ENCODE measurements around the gene PLCD3.
A peak's percentile ranks its signal among the peaks of the same experiment; 100 is the strongest.

PLCD3 gene

DNA sequence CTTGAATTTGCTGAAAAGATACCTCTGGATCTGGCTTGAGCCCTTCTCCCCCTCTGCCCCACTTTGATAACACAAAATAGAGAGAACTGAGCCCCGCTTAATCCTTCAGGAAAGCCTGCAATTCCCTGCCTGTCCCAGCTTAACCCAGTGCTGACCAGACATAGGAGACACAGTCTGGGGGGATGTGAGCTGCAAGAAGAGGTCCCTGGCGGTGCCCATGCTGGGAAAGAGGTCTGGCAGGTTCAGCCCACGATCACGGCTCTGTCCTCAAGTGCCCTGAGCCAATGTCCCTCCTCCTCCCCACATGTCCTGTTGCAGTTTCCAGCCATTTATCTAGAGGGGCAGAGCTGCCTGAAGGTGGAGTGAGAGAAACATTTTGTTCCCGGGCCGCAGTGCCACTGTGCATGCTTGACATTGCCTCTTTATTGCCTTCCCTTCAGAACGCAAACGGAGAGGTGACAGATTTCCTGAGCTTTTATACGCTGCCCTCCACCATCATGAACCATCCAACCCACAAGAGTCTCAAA is 29.0 kb downstream of the PLCD3 start:
- no peak for DNase-seq (ENCODE audit: low spot score)

GRCh38 chr17:45102856-45103255 is 29.5 kb downstream of the PLCD3 start:
- no peak for DNase-seq (ENCODE audit: low spot score)

GRCh38 chr17:45101883-45102811 is 30.2 kb downstream of the PLCD3 start:
- DNase-seq (ENCODE audit: low spot score) = no peak

DNA sequence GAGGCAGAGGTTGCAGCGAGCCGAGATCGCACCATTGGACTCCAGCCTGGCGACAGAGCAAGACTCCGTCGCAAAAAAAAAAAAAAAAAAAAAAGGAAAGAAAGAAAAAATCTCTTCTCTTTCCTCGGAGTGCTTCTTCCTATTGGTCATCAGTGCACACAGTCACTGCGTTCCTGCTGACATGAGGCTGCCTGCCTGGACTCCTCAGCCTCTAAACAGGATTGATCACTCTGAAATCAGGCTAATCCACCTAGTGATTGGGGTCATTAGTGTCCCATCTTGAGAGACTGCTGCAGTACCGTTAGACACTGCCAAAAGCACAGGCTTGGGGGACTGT is 30.8 kb downstream of the PLCD3 start:
- no peak for DNase-seq (ENCODE audit: low spot score)

DNA sequence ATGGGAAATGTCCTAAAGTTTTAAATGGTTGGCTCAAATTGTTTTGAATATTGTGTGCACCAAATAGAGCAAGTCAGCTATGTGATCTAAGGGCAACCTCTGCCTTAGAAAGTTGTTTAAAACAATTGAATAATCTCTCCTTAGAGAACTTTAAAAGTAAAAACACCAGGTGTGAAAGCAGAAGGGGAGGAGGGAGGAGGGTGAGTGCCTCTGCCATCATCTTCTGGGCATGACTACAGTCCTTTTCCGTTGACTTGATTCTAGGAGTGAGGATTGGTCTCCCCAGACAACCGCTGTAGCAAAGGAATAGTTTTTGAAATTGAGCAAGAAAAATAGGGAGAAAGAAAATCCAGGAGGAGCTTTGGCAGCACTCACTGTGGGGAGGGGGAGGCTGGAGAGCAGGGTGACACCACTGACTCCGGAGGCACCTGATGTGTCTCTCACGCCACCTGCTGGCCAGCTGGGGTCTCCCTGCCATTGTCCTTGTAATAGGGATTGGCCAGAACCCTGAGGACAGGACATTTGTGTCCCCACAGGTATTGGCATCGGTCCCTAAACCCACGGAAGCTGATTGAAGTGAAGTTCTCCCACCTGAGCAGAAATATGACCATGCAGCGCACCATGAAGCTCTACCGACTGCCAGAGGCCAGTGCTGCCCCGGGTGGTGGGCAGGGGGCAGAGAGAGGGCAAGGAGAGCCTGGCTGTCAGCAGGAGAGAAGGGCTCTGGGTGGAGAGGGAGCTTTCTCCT is 33.3 kb downstream of the PLCD3 start:
- DNase-seq (ENCODE audit: low spot score) = peak; percentile 97

DNA sequence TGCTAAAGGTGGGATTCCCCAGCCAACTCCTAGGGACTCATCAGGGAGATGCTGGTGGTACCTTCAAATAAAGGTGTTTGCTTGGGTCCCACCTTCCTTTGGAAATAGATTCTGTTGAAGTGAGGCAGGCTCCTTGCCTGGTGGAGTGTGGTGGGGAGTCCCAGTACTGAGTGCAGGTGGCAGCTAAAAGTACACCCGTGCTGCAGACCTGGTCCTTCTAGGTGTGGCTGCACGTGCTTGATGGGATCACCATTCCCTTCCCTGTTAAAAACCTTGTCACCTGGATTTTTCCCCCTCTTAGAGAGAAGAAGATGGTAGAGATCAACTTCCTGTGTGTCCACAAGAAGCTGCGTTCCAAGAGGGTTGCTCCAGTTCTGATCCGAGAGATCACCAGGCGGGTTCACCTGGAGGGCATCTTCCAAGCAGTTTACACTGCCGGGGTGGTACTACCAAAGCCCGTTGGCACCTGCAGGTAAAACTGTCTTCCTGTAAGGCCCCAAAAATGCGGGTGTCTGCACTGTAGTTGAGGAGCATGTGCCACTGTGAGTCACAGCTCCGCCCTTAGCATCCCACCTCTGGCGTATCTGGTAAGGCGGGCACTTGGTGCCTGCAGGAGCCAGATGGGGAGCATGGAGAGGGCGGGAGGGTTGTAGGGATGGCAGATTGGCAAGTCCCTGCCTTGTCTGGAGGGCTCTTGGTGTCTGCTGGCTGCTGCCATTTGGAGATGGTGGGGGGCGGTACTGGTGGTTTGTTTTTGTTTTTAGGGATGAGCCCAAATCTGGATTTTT is 34.0 kb downstream of the PLCD3 start:
- no peak for DNase-seq (ENCODE audit: low spot score)

DNA sequence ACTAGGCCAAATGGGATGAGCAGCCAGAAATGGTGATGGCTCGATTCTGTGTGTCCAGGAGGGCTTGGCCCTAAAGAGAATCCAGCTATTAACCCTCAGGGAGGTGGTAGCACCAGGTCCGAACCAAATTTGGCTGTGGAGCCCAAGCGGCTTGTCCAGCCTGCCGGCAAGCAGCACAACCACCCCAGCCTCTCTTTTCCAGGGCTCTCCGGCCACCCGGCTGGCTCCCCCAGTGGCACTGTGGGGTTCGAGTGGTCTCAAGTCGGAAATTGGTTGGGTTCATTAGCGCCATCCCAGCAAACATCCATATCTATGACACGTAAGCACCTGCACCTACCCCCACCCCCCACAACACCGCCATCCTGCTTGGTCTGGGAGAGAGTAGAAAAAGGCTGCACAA is 35.4 kb downstream of the PLCD3 start:
- no peak for DNase-seq (ENCODE audit: low spot score)

DNA sequence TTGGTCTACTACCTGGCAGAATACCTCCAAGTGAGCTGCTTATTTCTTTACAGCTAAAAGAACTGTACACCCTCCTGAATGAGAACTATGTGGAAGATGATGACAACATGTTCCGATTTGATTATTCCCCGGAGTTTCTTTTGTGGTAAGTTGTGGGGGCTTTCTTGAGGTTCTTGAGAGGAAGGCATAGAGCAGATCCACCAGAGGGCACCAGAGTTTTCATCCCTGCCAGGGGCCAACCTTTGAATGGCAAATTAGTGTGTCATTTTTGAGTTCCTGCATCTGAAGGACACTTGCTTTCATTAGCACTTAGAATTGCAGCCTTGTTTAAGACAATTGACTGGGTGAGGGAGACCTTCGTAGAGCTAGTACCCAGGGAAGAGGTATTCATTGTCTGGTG is 36.2 kb downstream of the PLCD3 start:
- peak; percentile 64 for DNase-seq (ENCODE audit: low spot score)

- DNase-seq (ENCODE audit: low spot score) = no peak
These were observed 38.7 kb downstream of the PLCD3 start for GRCh38 chr17:45093444-45094110.

GRCh38 chr17:45092911-45093430 is 39.3 kb downstream of the PLCD3 start:
- no peak for DNase-seq (ENCODE audit: low spot score)

DNA sequence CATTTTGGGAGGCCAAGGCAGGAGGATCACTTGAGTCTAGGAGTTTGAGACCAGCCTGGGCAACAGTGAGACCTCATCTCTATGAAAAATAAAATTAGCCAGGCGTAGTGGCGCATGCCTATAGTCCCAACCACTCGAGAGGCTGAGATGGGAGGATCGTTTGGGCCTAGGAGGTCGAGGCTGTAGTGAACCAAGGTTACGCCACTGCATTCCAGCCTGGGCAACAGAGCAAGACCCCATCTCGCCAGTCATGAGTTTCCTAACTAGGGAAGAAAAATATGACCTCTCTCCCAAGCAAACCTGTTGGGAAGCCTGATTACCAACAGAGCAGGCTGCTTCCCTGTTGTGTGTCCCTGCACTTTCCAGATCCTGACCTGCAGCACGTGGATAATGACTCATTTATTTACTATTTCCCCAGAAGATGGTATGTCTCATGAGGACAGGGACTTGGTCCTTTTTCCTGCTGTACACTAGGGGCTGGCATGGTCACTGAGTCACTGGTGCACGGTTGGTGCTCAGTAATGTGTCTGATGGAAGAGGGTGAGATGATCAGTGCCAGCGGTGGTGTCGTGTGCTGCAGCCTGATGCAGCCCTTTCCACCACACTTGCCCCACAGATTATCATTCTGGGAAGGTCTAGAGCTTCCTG is 40.4 kb downstream of the PLCD3 start:
- no peak for DNase-seq (ENCODE audit: low spot score)

- peak; percentile 75 for DNase-seq (ENCODE audit: low spot score)
These were observed 41.6 kb downstream of the PLCD3 start for GRCh38 chr17:45090711-45091110.

DNA sequence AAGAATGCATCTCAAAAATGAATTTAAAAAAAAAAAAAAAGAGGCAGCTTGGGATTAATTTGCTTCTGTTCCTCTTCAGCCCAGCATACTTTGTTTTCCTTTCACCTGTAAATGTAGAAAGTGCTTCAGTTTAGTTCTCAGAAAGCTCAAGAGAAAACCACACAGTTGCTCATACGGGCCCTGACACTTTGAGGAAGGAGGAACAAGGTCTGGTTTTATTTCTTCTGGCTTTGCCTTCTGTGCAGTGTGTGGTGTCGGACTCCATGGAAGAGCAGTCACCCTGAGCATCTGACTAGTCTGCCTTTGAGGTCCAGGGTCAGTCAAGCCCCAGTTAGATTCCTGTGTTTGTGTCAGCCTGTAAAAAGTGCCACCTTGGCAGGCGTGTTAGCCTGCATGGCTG is 43.6 kb downstream of the PLCD3 start:
- DNase-seq (ENCODE audit: low spot score) = no peak

DNA sequence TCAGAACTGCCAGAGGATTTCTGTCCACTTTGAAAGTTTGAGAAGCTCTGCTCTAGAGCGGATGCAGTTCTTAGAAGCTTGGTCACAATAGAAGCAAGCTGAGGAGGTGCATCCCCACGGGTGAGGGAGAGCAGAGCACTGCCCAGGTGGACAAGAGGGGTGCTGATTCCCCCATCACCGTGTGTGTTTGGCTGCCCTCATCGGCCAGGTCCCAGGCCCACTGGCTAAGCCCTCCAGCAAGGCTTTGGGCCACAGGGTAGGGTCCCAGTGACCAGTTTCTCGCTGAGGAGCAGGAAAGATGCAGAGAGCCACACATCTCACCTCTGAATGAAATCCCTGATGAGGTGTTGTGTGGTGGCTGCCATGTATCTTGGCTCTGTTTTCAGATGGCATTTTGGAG is 44.3 kb downstream of the PLCD3 start:
- DNase-seq (ENCODE audit: low spot score) = no peak

- DNase-seq (ENCODE audit: low spot score) = no peak
These were observed 44.8 kb downstream of the PLCD3 start for GRCh38 chr17:45087504-45087975.

- no peak for DNase-seq (ENCODE audit: low spot score)
These were observed 45.3 kb downstream of the PLCD3 start for GRCh38 chr17:45086865-45087503.

GRCh38 chr17:45086391-45086790 is 45.9 kb downstream of the PLCD3 start:
- DNase-seq (ENCODE audit: low spot score) = no peak

DNA sequence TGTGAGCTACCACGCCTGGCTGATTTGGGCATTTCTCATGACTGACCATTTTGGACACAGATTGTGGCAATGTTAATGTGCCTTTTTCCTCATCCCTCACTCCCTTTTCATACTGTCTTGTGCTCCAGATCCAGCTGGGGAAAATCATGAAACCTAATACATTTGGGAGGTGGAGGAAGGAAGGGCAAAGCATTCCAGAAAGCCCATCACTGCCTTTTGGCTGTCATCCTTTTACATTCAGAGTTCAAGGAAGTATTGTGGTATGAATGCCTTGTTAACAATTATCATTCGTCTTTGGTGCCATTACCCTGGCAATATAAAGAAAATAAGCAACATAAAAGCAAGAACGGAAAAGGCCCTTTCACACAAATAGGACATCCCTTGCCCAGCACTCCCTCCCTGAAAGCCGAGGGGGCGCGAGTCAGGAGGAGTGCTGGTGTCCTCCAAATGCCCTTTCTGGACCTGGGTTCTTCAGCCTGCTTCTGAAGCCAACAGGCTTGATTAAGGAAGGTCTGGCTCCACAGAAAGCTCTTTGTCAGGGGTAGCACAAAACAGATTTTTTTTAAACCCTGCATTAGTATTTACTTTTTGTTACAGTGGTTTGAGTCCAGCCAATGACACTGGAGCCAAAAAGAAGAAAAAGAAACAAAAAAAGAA is 51.1 kb downstream of the PLCD3 start:
- no peak for DNase-seq (ENCODE audit: low spot score)

DNA sequence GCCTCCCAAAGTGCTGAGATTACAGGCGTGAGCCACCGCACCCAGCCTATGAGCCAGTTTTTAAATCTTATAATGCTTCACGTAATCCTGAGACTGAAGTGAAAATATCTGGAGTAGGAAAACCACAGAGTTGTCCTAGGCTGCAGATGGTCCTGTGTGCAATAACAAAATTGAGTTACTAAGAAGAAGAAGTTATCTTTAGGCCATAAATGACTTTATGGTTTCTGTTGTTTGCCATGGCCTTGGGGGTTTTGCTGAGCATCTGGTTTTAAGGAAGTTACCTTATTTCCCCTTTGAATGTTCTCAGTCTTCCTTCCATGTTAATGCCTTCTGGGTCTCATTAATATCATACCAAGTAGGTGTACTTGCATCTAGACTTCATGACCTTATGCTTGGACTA is 54.7 kb downstream of the PLCD3 start:
- no peak for DNase-seq (ENCODE audit: low spot score)
